Renal cortex interstitium (tissue), 15 donors: ENCODE results near the gene NFATC4. TPM values are rescaled to one million over a fixed set of nuclear protein-coding genes. Genes with fewer than 3 reads are reported as not detected.
A peak's percentile ranks its signal among the peaks of the same experiment; 100 is the strongest.
"Not testable (repeated sequence)": the region's sequence is repeated elsewhere in the genome, so short reads cannot be mapped to it uniquely, and the experiment has no call there.

Source experiments
- DNase-seq, 11 donors: peaks; one replicate each; pipeline ENCODE4 v3.0.0-alpha.2; 2013; ENCODE audit warnings: low read depth in 9 of 11, low spot score in 4 of 11; ENCODE audit errors: extremely low read depth in 1 of 11
- long read RNA-seq, 16 experiments: transcript quantifications; one replicate each; lab custom pipeline, GENCODE V29; 2026
- polyA plus RNA-seq, 3 donors: library from polyadenylated mRNA; unstranded; fragments of 120-200 nt; gene quantifications; one replicate each; pipeline ENCODE4 v1.2.1, GENCODE V29; 2013; ENCODE audit not compliant: insufficient read length in 3 of 3

NFATC4 gene
- polyA plus RNA-seq: 10 to 100 TPM; 58.4 to 95.5 (median 74.1) TPM
- long read RNA-seq, donor 1, full-length matches to known transcripts: 8 of 14 reads
- long read RNA-seq, donor 1, partial matches to known transcripts: 6 of 14 reads
- long read RNA-seq, donor 1, other reads (novel, unspliced or antisense): 0 of 14 reads
- long read RNA-seq, donor 2, full-length matches to known transcripts: 5 of 29 reads
- long read RNA-seq, donor 2, partial matches to known transcripts: 24 of 29 reads
- long read RNA-seq, donor 2, other reads (novel, unspliced or antisense): 0 of 29 reads
- long read RNA-seq, donor 3, full-length matches to known transcripts: 12 of 25 reads
- long read RNA-seq, donor 3, partial matches to known transcripts: 13 of 25 reads
- long read RNA-seq, donor 3, other reads (novel, unspliced or antisense): 0 of 25 reads
- long read RNA-seq, donor 4, full-length matches to known transcripts: 12 of 29 reads
- long read RNA-seq, donor 4, partial matches to known transcripts: 17 of 29 reads
- long read RNA-seq, donor 4, other reads (novel, unspliced or antisense): 0 of 29 reads
- long read RNA-seq, donor 5: 0 reads
- long read RNA-seq, donor 6, full-length matches to known transcripts: 2 of 2 reads
- long read RNA-seq, donor 6, partial matches to known transcripts: 0 of 2 reads
- long read RNA-seq, donor 6, other reads (novel, unspliced or antisense): 0 of 2 reads
- long read RNA-seq, donor 7, full-length matches to known transcripts: 1 of 24 reads
- long read RNA-seq, donor 7, partial matches to known transcripts: 23 of 24 reads
- long read RNA-seq, donor 7, other reads (novel, unspliced or antisense): 0 of 24 reads
- long read RNA-seq, donor 8: 0 reads
- long read RNA-seq, donor 9, full-length matches to known transcripts: 5 of 5 reads
- long read RNA-seq, donor 9, partial matches to known transcripts: 0 of 5 reads
- long read RNA-seq, donor 9, other reads (novel, unspliced or antisense): 0 of 5 reads
- long read RNA-seq, donor 10, full-length matches to known transcripts: 4 of 12 reads
- long read RNA-seq, donor 10, partial matches to known transcripts: 8 of 12 reads
- long read RNA-seq, donor 10, other reads (novel, unspliced or antisense): 0 of 12 reads
- long read RNA-seq, donor 11, full-length matches to known transcripts: 5 of 14 reads
- long read RNA-seq, donor 11, partial matches to known transcripts: 9 of 14 reads
- long read RNA-seq, donor 11, other reads (novel, unspliced or antisense): 0 of 14 reads
- long read RNA-seq, donor 12, full-length matches to known transcripts: 3 of 18 reads
- long read RNA-seq, donor 12, partial matches to known transcripts: 15 of 18 reads
- long read RNA-seq, donor 12, other reads (novel, unspliced or antisense): 0 of 18 reads
- long read RNA-seq, donor 13: 0 reads
- long read RNA-seq, donor 14, full-length matches to known transcripts: 6 of 11 reads
- long read RNA-seq, donor 14, partial matches to known transcripts: 5 of 11 reads
- long read RNA-seq, donor 14, other reads (novel, unspliced or antisense): 0 of 11 reads
- long read RNA-seq, donor 15, full-length matches to known transcripts: 3 of 3 reads
- long read RNA-seq, donor 15, partial matches to known transcripts: 0 of 3 reads
- long read RNA-seq, donor 15, other reads (novel, unspliced or antisense): 0 of 3 reads
- long read RNA-seq, donor 16, full-length matches to known transcripts: 23 of 42 reads
- long read RNA-seq, donor 16, partial matches to known transcripts: 19 of 42 reads
- long read RNA-seq, donor 16, other reads (novel, unspliced or antisense): 0 of 42 reads

DNA sequence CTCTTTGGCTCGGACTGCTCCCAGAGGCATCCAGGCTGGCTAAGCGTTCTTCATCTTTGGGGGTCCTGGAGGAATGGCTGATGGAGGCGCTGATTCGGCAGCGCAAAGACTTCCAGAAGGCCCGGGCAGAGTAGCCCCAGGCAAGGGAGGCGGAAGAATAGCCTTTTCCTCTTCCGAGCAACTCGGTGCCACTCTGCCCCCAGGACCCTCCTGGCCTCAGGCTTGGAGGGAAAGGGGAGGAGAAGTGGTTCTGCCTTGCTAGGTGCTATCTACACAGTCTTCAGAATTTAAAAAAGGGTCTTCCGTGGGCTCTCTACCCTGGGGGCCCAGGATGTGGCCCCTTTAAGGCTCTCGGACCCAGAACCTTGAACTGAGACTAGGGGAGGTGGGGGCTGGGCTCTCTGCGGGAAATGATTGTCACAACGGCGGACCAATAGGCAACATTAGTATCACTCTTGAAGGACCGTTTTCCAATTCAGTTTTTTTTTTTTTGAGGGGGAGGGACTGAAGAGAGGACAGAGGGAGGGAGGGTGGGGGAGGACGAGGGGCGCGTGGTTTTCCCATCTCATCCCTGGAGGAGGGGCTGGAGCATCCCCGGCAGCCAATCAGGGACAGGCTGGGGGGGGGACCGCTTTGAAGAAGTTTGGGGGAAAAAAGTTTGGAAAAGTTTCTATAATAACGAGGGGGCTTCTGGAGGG lies at the start of gene NFATC4:
Gene NFATC4 (plus strand): TSS at position 671 of the 698 bp plus-strand sequence. CDS start 157 bp downstream, outside the sequence.
- peak; percentile 80 to 94 (median 90) for DNase-seq

DNA sequence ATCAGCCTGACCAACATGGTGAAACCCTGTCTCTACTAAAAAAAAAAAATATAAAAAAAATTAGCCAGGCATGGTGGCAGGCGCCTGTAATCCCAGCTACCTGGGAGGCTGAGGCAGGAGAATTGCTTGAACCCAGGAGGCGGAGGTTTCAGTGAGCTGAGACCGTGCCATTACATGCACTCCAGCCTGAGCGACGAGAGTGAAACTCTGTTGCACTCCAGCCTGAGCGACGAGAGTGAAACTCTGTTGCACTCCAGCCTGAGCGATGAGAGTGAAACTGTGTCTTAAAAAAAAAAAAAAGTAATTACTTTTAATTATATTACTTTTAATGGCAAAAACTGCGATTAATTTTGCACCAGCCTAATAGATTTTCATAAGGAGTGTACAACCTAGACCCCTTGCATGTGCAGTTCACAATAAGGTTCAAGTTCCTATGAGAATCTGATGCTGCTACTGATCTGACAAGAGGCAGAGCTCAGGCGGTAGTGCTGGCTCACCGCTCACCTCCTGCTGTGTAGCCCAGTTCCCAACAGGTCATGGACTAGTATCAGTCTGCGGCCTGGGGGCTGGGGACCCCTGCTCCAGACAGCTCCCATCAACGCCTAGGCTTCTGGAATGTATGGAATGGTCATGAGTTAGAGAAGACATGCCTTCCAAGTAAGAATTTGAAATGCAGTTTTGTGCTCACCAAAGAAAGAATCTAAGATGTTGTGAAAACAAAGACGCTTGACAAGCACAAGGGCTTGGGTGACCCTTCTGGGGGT lies 46.6 kb upstream of the NFATC4 start:
- no peak for DNase-seq

DNA sequence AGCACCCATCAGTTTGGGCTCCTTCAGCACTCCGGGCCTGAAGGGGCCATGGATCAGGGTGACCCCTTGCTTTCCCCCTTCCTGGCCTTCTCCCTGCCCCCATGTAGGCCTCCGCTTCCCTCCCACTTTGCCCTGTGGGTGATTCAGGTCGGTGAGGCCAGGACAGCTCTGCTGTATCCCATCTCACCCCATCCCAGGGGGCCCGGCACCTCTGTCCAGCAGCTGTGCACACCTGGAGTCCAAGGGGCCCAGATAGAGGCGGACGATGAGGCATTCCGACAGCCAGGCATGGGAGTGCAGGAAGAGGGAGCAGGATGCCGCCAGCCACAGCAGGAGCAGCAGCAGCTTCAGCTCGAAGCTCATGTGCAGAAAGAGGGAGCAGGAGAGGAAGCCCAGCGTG lies 45.3 kb upstream of the NFATC4 start:
- DNase-seq: no peak

DNA sequence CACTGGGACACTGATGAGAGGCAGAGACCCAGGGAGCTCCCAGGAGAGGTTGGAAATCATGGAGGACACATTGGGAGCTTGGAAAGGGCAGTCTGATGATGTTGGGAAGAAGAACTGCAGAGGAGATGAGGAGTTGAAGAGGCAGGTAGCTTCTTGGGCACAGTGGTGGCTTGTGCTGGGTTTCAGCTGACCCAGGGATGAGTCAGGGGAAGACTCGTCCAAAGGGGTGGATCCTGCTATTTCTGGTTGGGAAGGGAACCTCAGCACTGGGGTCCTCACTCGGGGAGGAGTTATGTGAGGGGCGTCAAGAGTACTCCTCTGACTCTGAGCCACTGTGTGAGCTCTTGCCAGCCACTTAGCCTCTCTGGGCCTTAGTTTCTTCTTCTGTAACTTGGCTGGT lies 44.6 kb upstream of the NFATC4 start:
- no peak for DNase-seq

DNA sequence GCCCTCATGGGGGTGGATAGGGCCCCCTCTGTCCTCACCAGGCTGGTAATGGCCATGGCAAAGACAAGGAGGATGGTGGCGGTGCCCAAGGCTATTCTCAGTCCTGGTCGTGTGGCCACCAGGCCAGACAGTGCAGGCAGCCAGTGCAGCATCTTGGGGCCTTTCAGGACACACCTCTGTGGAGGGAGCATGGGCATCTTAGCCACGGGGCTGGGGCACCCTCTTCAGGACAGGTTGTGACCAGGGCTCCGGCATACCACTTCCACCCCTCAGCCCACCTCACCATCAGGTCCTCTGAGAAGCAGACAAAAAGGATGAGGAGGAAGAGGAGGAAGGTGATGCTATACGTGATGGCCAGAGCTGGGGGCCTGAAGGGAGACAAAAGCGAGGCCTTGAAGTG lies 44.0 kb upstream of the NFATC4 start:
- no peak for DNase-seq

DNA sequence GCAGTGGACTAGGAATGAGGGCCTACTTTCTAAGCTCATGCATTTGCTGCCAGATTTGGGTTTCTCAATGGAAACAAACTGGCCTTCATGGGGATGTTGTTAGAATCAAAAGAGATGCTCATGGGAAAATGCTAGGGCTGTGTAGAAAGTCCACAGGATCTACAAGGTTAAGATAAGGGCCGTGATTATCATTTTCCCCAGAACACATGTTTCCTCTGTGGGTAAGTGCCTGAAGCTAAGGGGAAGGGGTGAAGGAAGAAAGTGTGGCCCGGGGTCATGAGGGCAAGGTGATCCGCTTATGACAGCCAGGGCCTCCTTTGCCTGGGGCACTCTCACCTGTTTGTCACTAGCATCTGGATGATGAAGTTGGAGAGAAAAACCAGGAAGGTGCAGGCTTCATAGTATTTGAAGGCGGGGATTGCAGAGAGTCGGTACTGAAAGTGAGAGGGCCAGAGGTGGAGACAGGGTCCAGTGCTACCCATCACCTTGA lies 42.9 kb upstream of the NFATC4 start:
- DNase-seq: no peak

DNA sequence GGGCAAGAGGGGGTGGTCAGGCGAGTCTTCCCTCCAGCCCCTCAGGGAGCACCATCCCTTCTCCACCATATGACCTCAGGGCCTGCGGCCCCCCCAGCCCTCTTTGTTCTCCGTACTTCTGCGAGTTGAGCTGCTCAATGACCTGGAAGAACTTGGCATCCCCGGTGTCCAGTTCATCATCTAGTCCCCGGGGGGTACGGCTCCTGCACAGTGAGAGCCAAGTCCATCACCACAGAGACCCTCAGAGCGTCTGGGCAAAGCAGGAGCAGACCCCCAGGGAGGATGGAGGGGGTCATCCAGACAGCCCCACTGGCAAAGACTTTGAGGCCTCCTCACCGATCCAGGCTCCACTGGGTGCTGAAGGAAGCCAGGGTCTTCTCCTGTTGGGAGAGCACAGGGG lies 42.0 kb upstream of the NFATC4 start:
- DNase-seq: no peak

DNA sequence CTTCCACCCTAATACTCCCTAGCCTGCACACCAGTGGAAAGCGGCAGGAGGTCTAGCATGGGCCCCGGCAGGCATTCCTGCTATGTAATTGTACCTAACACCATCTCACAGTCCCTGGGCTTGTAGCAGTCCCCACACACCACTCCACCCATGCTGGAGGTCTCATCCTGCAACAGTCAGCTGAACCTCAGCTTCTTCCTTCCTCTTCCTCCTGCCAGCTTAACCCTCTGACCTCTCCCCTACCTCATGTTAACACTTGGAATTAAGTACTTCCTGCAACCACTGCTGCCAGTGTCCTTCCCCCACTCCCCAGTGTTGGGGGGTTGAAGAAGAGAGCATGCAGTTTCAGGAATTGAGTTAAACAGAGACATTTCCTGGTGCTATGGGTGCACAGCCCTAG lies 40.7 kb upstream of the NFATC4 start:
- DNase-seq: no peak

DNA sequence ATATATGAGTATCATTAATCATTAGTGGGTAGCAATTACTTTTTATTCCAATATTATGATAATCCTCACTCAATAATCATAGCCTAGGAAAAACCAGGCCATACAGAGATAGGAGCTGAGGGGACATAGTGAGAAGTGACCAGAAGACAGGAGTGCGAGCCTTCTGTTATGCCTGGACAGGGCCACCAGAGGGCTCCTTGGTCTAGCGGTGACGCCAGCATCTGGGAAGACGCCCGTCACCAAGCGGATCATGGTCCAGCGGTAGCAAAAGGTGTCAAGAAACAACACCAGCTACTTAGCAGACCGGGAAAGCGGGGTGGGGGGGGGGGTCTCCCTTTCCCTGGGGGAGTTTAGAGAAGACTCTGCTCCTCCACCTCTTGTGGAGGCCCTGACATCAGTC lies 40.1 kb upstream of the NFATC4 start:
- DNase-seq: not testable (repeated sequence)

DNA sequence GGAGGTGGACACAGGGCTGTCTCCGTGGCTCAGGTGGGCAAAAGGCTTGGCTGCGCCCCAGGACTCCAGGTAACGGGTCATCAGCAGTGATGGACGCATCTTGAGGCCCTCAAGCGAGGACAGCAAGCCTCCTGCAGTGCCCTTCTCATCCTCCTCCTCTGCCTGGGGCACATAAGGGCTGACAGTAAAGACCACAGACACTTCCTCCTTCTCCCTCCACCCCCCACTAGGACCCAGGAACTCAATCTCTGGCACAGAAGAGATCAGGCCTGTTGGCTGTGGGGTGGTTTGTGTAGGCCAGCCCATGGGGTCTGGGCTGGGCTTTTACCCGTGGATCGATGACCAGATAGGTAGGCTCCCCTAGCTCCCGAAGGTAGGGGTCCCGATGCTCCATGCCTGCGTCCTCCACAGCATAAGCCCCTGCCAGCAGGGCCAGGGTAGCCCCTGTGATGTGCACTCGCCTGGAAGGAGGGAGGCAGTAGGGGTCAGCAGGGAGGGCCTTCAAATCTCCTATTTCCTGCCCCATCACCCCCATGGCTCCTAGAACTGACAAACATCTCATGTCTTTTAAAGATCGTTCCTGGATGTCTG lies 38.8 kb upstream of the NFATC4 start:
- DNase-seq: no peak

DNA sequence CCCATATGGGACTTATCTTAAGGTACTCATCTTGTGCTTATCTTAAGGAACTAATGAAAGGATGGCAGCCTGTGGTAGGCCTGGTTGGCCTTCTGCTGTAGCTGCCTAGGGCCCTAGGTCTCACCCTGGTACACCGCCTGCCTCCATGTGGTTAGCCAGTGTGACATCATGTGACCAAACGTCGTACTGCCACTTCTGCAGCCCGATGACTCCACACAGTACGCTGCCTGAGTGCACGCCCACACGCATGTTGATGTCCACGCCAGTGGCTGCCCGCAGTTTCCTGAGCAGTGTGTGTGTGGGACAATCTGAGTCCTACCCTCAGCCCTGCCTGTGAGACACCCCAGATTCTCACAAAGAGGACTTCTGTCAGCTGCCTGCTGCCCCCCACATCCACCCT lies 38.2 kb upstream of the NFATC4 start:
- DNase-seq: no peak

DNA sequence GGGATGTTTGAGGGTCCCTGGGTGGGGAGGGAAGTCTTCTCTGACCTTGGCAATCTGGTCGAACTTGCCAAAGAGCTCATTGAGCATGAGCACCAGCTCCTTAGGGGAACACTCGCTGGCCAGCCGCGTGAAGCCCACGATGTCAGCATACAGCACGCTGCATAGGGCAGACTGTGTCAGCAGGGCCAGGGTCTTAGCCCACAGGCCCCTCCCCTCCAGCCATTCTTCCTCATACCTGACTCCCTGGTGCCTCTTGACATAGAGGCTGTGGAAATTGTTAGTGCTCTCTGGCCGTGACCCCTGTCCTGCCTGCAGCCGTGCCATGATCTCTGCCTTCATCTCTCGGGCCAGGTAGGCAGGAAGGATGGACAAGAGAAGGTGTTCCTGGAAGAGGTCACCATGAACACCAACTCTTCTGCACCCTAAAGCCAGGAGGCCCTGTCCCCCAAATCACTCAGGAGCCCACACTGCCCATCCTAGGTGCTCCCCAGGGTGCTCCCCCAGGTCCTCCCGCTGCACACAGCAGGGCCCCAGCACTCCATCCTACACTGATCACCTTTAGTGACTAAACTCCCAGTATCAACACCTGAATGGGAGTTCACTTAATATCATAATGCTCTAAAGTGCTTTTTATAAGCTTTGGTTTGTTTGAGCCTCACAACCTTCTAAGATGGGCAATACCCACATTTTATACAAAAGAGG lies 36.9 kb upstream of the NFATC4 start:
- no peak for DNase-seq

DNA sequence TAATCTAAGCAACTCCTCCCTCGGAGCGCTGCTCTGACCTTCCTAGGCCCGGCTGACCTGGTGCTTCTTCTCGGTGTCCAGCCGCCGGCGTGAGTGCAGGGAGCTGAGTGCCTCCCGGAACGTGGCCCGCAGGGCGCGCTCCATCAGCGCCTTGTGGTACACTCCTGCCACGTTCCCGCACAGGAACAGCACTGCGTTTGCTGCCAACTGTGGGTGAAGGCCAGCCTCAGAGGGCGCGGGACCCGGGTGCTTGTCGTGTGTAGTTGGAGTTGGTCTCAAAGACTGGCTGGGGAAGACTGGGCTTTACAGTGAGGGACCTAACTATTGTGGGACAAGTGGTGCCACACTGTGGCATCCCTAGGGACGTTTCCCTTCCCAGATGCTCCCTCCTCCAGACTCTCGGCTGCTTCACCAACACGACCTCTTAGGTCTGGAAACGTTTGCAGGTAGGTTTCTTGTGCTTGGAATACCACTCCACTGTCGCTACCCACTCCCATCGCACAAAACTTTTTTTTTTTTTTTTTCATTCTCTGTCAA lies 36.2 kb upstream of the NFATC4 start:
- no peak for DNase-seq

DNA sequence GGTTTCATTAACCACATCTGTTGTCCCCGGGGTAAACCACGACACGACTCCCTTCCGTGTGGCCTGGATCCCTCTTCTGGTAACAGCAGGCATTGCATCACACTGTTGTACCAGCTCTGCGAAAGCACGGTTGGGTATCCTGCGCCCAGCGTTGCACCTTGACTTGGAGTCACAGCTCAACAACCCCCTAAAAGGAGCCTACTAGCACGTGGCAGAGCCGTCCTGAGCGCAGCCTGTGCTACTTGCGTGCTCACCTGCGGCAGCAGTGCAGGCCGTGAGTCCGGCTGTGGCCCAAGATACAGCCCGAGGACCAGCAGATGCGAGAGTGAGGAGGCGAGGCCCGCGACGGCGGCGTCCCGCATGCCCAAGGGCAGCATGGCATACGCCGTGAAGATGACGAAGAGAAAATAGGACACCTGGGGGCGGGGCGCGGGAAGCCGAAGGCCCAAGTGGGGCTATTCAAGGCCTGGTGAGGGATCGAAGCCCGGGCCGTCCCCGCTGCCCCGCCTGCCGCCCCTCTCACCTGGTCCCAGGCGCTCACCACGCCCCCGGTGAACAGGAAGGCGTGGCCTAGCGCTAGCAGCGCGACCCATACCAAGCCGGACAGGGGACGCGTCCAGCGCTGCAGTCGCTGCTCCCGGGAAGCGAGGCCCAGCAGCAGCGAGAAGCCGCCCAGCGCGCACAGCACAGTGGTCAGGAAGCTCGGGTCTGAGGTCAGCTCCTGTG lies 35.6 kb upstream of the NFATC4 start:
- peak in 5 of 11 donors; percentile 55 to 73 (median 71) for DNase-seq
